HL-60 (cell line): ENCODE measurements around the gene EFR3B.

Source experiments
- GABPA ChIP-seq: IDR thresholded peaks from 2 replicates; pipeline ENCODE4 v1.6.1; 2012; ENCODE audit warnings: low read depth
- POLR2AphosphoS5 ChIP-seq: IDR thresholded peaks from 2 replicates; pipeline ENCODE4 v1.6.1; 2012; ENCODE audit warnings: low read depth
- SPI1 ChIP-seq: IDR thresholded peaks from 2 replicates; pipeline ENCODE4 v1.6.1; 2012; ENCODE audit warnings: low read depth, mild to moderate bottlenecking, borderline replicate concordance
- TF ChIP-seq, protein P1 (sequence below): IDR thresholded peaks from one replicate; pipeline ENCODE4 v1.5.1; 2011; ENCODE audit warnings: low read length, control low read depth, inconsistent platforms; ENCODE audit not compliant: insufficient read depth
- TF ChIP-seq, protein P2 (sequence below): IDR thresholded peaks from 2 replicates; pipeline ENCODE4 v1.6.1; 2012; ENCODE audit warnings: low read depth; ENCODE audit not compliant: insufficient replicate concordance

DNA sequence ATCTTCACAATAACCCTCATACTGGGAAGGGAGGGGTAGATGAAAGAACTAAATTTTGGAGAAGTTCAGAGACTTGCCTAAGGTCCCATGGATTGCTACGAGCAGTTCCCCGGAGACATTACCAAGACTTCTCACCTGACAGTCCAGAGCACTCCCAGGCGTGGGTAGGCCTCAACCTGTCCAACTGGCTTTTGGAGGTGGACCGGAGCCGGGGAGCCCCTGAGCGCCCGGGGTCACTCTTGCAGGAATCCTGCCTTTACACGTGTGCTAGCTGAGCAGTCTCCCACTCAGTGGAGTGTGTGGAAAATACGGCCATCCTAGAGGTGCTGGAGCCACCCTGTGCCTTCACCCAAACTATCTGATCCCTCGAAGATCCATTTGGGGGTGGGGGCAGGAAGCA, 118.5 kb downstream of the EFR3B start:
- TF ChIP-seq, protein P1, sequence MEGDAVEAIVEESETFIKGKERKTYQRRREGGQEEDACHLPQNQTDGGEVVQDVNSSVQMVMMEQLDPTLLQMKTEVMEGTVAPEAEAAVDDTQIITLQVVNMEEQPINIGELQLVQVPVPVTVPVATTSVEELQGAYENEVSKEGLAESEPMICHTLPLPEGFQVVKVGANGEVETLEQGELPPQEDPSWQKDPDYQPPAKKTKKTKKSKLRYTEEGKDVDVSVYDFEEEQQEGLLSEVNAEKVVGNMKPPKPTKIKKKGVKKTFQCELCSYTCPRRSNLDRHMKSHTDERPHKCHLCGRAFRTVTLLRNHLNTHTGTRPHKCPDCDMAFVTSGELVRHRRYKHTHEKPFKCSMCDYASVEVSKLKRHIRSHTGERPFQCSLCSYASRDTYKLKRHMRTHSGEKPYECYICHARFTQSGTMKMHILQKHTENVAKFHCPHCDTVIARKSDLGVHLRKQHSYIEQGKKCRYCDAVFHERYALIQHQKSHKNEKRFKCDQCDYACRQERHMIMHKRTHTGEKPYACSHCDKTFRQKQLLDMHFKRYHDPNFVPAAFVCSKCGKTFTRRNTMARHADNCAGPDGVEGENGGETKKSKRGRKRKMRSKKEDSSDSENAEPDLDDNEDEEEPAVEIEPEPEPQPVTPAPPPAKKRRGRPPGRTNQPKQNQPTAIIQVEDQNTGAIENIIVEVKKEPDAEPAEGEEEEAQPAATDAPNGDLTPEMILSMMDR, result no peak
- TF ChIP-seq POLR2AphosphoS5 (no peak), GABPA (no peak), SPI1 (no peak)
- TF ChIP-seq, protein P2, sequence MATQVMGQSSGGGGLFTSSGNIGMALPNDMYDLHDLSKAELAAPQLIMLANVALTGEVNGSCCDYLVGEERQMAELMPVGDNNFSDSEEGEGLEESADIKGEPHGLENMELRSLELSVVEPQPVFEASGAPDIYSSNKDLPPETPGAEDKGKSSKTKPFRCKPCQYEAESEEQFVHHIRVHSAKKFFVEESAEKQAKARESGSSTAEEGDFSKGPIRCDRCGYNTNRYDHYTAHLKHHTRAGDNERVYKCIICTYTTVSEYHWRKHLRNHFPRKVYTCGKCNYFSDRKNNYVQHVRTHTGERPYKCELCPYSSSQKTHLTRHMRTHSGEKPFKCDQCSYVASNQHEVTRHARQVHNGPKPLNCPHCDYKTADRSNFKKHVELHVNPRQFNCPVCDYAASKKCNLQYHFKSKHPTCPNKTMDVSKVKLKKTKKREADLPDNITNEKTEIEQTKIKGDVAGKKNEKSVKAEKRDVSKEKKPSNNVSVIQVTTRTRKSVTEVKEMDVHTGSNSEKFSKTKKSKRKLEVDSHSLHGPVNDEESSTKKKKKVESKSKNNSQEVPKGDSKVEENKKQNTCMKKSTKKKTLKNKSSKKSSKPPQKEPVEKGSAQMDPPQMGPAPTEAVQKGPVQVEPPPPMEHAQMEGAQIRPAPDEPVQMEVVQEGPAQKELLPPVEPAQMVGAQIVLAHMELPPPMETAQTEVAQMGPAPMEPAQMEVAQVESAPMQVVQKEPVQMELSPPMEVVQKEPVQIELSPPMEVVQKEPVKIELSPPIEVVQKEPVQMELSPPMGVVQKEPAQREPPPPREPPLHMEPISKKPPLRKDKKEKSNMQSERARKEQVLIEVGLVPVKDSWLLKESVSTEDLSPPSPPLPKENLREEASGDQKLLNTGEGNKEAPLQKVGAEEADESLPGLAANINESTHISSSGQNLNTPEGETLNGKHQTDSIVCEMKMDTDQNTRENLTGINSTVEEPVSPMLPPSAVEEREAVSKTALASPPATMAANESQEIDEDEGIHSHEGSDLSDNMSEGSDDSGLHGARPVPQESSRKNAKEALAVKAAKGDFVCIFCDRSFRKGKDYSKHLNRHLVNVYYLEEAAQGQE, result no peak
